ENCODE measurements around the gene TIPRL.

TIPRL gene

DNA sequence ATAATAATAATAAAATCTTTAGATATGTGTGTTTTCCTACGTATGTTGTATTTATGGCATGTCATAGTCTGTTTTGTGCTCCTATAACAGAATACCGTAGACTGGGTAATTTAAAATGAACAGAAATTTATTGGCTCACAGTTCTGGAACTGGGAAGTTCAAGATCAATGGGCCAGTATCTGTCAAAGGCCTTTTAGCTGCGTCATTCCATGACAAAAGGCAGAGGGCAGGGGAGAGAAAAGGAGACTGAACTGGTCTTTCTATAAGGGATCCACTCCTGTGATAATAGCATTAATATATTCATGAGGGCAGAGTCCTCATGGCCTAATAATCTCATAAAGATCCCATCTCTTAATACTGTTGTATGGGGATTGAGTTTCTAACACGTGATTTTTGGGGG is 39.9 kb downstream of the TIPRL start:
- H4K20me1 ChIP-seq (ENCODE audit: insufficient read depth) = no peaks in the 10 kb centered on the region
- no peaks in the 10 kb centered on the region for H3K4me1 ChIP-seq (ENCODE audit: low read depth, poor library complexity, severe bottlenecking)
- no peak overlapping the region for H3K27ac ChIP-seq
- H3K79me2 ChIP-seq (ENCODE audit: insufficient read depth, low read depth) = no peaks in the 10 kb centered on the region
- TF ChIP-seq, protein P1, sequence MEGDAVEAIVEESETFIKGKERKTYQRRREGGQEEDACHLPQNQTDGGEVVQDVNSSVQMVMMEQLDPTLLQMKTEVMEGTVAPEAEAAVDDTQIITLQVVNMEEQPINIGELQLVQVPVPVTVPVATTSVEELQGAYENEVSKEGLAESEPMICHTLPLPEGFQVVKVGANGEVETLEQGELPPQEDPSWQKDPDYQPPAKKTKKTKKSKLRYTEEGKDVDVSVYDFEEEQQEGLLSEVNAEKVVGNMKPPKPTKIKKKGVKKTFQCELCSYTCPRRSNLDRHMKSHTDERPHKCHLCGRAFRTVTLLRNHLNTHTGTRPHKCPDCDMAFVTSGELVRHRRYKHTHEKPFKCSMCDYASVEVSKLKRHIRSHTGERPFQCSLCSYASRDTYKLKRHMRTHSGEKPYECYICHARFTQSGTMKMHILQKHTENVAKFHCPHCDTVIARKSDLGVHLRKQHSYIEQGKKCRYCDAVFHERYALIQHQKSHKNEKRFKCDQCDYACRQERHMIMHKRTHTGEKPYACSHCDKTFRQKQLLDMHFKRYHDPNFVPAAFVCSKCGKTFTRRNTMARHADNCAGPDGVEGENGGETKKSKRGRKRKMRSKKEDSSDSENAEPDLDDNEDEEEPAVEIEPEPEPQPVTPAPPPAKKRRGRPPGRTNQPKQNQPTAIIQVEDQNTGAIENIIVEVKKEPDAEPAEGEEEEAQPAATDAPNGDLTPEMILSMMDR (conservative IDR thresholded peaks at IDR 0.05; ENCODE audit: low read depth, low read length) = no peak
- H3K9ac ChIP-seq = no peak overlapping the region
- no peak overlapping the region for H3K4me2 ChIP-seq
- H3K27me3 ChIP-seq (ENCODE audit: insufficient read depth, low read depth) = no peaks in the 10 kb centered on the region
- H2AFZ ChIP-seq (ENCODE audit: low read depth) = no peak overlapping the region
- H3K4me3 ChIP-seq (IDR thresholded peaks at IDR 0.05; ENCODE audit: insufficient read depth, low read depth, low read length) = no peak overlapping the region
- no peaks in the 10 kb centered on the region for H3K36me3 ChIP-seq (ENCODE audit: insufficient read depth)

DNA sequence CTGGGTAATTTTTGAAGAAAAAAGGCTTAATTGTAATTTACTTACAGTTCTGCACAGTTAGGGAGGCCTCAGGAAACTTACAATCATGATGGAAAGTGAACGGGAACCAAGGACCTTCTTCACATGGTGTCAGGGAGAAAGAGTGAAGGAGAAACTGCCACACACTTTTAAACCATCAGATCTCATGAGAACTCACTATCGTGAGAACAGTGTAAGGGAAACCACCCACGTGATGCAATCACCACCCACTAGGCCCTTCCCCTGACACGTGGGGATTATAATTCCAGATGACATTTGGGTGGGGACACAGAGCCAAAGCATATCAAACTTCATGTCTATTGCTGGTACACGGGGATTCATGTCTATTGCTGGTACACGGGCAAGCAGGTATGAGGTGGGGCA is 41.7 kb downstream of the TIPRL start:
- H3K4me1 ChIP-seq (ENCODE audit: low read depth, poor library complexity, severe bottlenecking) = peaks cover 16% of the 10 kb centered on the region
- no peaks in the 10 kb centered on the region for H3K79me2 ChIP-seq (ENCODE audit: insufficient read depth, low read depth)
- H3K4me2 ChIP-seq = no peak overlapping the region
- H2AFZ ChIP-seq (ENCODE audit: low read depth) = no peak overlapping the region
- no peak overlapping the region for H3K4me3 ChIP-seq (IDR thresholded peaks at IDR 0.05; ENCODE audit: insufficient read depth, low read depth, low read length)
- TF ChIP-seq, protein P1 (conservative IDR thresholded peaks at IDR 0.05; ENCODE audit: low read depth, low read length) = no peak
- H3K27me3 ChIP-seq (ENCODE audit: insufficient read depth, low read depth) = no peaks in the 10 kb centered on the region
- no peak overlapping the region for H3K27ac ChIP-seq
- H4K20me1 ChIP-seq (ENCODE audit: insufficient read depth) = no peaks in the 10 kb centered on the region
- no peaks in the 10 kb centered on the region for H3K36me3 ChIP-seq (ENCODE audit: insufficient read depth)
- H3K9ac ChIP-seq = no peak overlapping the region

DNA sequence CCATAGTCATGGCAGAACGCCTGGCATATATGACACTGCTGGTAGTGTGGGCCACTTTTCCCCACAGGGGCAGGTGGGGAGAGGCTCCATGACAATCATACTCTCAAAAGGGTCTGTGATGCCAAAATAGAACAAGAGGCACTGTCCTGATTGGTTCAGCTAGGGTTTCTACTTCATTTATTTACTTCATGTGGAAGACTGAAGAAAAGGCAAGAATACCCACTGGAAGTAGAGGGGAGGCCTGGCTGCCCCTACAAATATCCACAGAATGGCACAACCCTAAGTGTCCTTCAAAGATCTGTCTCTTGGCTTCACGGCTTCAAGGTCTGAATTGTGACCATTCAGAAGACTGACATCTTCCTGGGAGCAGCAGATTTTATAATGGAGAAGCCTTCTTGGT is 42.5 kb downstream of the TIPRL start:
- Histone ChIP-seq H3K27me3 (ENCODE audit: insufficient read depth, low read depth) (no peaks in the 10 kb centered on the region), H3K9ac (no peak overlapping the region), H3K4me2 (no peak overlapping the region), H4K20me1 (ENCODE audit: insufficient read depth) (no peaks in the 10 kb centered on the region), H3K4me3 (IDR thresholded peaks at IDR 0.05; ENCODE audit: insufficient read depth, low read depth, low read length) (no peak overlapping the region), H2AFZ (ENCODE audit: low read depth) (no peak overlapping the region), H3K79me2 (ENCODE audit: insufficient read depth, low read depth) (peaks cover 3% of the 10 kb centered on the region; the same call in 1 of the 2 replicates), H3K27ac (no peak overlapping the region), H3K36me3 (ENCODE audit: insufficient read depth) (no peaks in the 10 kb centered on the region), H3K4me1 (ENCODE audit: low read depth, poor library complexity, severe bottlenecking) (peaks cover 16% of the 10 kb centered on the region)
- TF ChIP-seq, protein P1 (conservative IDR thresholded peaks at IDR 0.05; ENCODE audit: low read depth, low read length) = no peak

DNA sequence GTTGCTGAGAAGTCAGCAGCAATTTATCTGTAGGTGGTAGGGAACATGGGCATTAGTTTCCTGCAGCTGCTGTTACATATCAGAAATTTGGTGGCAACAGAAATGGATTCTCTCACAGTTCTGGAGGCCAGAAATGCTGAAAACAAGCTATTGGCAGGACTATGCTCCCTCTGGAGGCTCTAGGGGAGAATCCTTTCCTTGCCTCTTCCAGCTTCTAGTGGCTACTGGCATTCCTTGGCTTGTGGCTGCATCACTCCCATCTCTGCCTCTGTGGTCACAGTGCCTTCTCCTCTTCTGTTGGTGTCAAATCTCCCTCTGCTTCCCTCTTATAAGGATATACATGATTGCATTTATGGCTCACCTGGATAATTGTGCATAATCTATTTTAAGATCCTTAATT is 44.5 kb downstream of the TIPRL start:
- Histone ChIP-seq H3K27ac (no peak overlapping the region), H3K4me3 (IDR thresholded peaks at IDR 0.05; ENCODE audit: insufficient read depth, low read depth, low read length) (no peak overlapping the region), H3K36me3 (ENCODE audit: insufficient read depth) (no peaks in the 10 kb centered on the region), H3K9ac (no peak overlapping the region), H3K27me3 (ENCODE audit: insufficient read depth, low read depth) (no peaks in the 10 kb centered on the region), H3K4me2 (no peak overlapping the region), H4K20me1 (ENCODE audit: insufficient read depth) (peaks cover 8% of the 10 kb centered on the region; the same call in 1 of the 2 replicates), H2AFZ (ENCODE audit: low read depth) (no peak overlapping the region), H3K79me2 (ENCODE audit: insufficient read depth, low read depth) (peaks cover 23% of the 10 kb centered on the region), H3K4me1 (ENCODE audit: low read depth, poor library complexity, severe bottlenecking) (peaks cover 33% of the 10 kb centered on the region)
- TF ChIP-seq, protein P1 (conservative IDR thresholded peaks at IDR 0.05; ENCODE audit: low read depth, low read length) = no peak
